ENCODE results near the gene PSEN1.

Gene PSEN1

GRCh38 chr14:73143617-73144016 lies 7.3 kb downstream of the PSEN1 start:
- no peak for TF ChIP-seq CTCF (IDR thresholded peaks at IDR 0.05; ENCODE audit: low read depth, low read length)
- no peak for TF ChIP-seq POLR2A (IDR thresholded peaks at IDR 0.05; ENCODE audit: extremely low read depth, insufficient read length)
- TF ChIP-seq MAX (IDR thresholded peaks at IDR 0.05; ENCODE audit: low read depth, low read length) = no peak
- no peak for TF ChIP-seq MYC (IDR thresholded peaks at IDR 0.05; ENCODE audit: low read depth, low read length)
- DNase-seq (ENCODE audit: low read depth) = no peak
- no peak overlapping the region for H3K4me3 ChIP-seq (ENCODE audit: low read depth, low read length)

- DNase-seq (ENCODE audit: low read depth) = no peak
- no peak overlapping the region for H3K4me3 ChIP-seq (ENCODE audit: low read depth, low read length)
- no peak for TF ChIP-seq CTCF (IDR thresholded peaks at IDR 0.05; ENCODE audit: low read depth, low read length)
- no peak for TF ChIP-seq MYC (IDR thresholded peaks at IDR 0.05; ENCODE audit: low read depth, low read length)
- no peak for TF ChIP-seq POLR2A (IDR thresholded peaks at IDR 0.05; ENCODE audit: extremely low read depth, insufficient read length)
- no peak for TF ChIP-seq MAX (IDR thresholded peaks at IDR 0.05; ENCODE audit: low read depth, low read length)
These were observed 9.1 kb downstream of the PSEN1 start for GRCh38 chr14:73145371-73145770.

GRCh38 chr14:73146111-73146510 lies 9.8 kb downstream of the PSEN1 start:
- no peak overlapping the region for H3K4me3 ChIP-seq (ENCODE audit: low read depth, low read length)
- TF ChIP-seq MYC (IDR thresholded peaks at IDR 0.05; ENCODE audit: low read depth, low read length) (no peak), POLR2A (IDR thresholded peaks at IDR 0.05; ENCODE audit: extremely low read depth, insufficient read length) (no peak)
- no peak for DNase-seq (ENCODE audit: low read depth)

- no peak overlapping the region for H3K4me3 ChIP-seq (ENCODE audit: low read depth, low read length)
- no peak for DNase-seq (ENCODE audit: low read depth)
- TF ChIP-seq CTCF (IDR thresholded peaks at IDR 0.05; ENCODE audit: low read depth, low read length) (no peak), MAX (IDR thresholded peaks at IDR 0.05; ENCODE audit: low read depth, low read length) (no peak)
These were observed 13.4 kb downstream of the PSEN1 start for GRCh38 chr14:73149753-73150152.

GRCh38 chr14:73153272-73153671 lies 17.0 kb downstream of the PSEN1 start:
- no peak overlapping the region for H3K4me3 ChIP-seq (ENCODE audit: low read depth, low read length)
- no peak for DNase-seq (ENCODE audit: low read depth)
- TF ChIP-seq CTCF (IDR thresholded peaks at IDR 0.05; ENCODE audit: low read depth, low read length) (no peak), POLR2A (IDR thresholded peaks at IDR 0.05; ENCODE audit: extremely low read depth, insufficient read length) (no peak), MYC (IDR thresholded peaks at IDR 0.05; ENCODE audit: low read depth, low read length) (no peak), MAX (IDR thresholded peaks at IDR 0.05; ENCODE audit: low read depth, low read length) (no peak)

GRCh38 chr14:73162251-73162650 lies 25.9 kb downstream of the PSEN1 start:
- DNase-seq (ENCODE audit: low read depth) = no peak
- no peak for TF ChIP-seq POLR2A (IDR thresholded peaks at IDR 0.05; ENCODE audit: extremely low read depth, insufficient read length)
- no peak for TF ChIP-seq MYC (IDR thresholded peaks at IDR 0.05; ENCODE audit: low read depth, low read length)
- no peak overlapping the region for H3K4me3 ChIP-seq (ENCODE audit: low read depth, low read length)

GRCh38 chr14:73166399-73166798 lies 30.1 kb downstream of the PSEN1 start:
- no peak overlapping the region for H3K4me3 ChIP-seq (ENCODE audit: low read depth, low read length)
- DNase-seq (ENCODE audit: low read depth) = no peak
- no peak for TF ChIP-seq MYC (IDR thresholded peaks at IDR 0.05; ENCODE audit: low read depth, low read length)
- no peak for TF ChIP-seq CTCF (IDR thresholded peaks at IDR 0.05; ENCODE audit: low read depth, low read length)
- TF ChIP-seq POLR2A (IDR thresholded peaks at IDR 0.05; ENCODE audit: extremely low read depth, insufficient read length) = no peak
- no peak for TF ChIP-seq MAX (IDR thresholded peaks at IDR 0.05; ENCODE audit: low read depth, low read length)
